Kidney (tissue), 14 donors: Measurements from ENCODE around the gene GABRB1. TPM values are rescaled to one million over a fixed set of nuclear protein-coding genes. Genes with fewer than 3 reads are reported as not detected.

Experiments used
- DNase-seq, 5 donors: peaks; one replicate each; pipeline ENCODE4 v3.0.0-alpha.2; 2013 to 2020
- FAIRE-seq: peaks from 2 replicates; lab custom pipeline; 2012; peaks lifted over from hg19 to GRCh38; lab: Jason Lieb, UNC
- H3K27ac ChIP-seq, 2 donors: one replicate each; pipeline ENCODE4 v1.7.0; 2013; ENCODE audit warnings: low read depth in 2 of 2, low read length in 2 of 2, inconsistent platforms in 1 of 2
- H3K27me3 ChIP-seq: one replicate; pipeline ENCODE4 v1.7.1; 2013; ENCODE audit warnings: low read length, inconsistent platforms; ENCODE audit not compliant: control insufficient read depth, insufficient read depth
- H3K36me3 ChIP-seq, 3 donors: one replicate each; pipeline versions ENCODE4 v1.7.0 to v1.7.1; 2013; ENCODE audit warnings: low read length in 3 of 3, control low read depth in 1 of 3, inconsistent platforms in 1 of 3; ENCODE audit not compliant: insufficient read depth in 3 of 3, control insufficient read depth in 2 of 3
- H3K4me1 ChIP-seq, 3 donors: one replicate each; pipeline versions ENCODE4 v1.7.0 to v1.7.1; 2013; ENCODE audit warnings: low read length in 3 of 3, inconsistent platforms in 1 of 3, low read depth in 1 of 3; ENCODE audit not compliant: control insufficient read depth in 2 of 3, insufficient read depth in 2 of 3
- H3K4me3 ChIP-seq, 3 donors: one replicate each; pipeline versions ENCODE4 v1.7.0 to v1.8.1; 2013; ENCODE audit warnings: low read length in 3 of 3, control low read depth in 1 of 3, inconsistent platforms in 1 of 3
- H3K9ac ChIP-seq, 3 donors: one replicate each; pipeline versions ENCODE4 v1.7.0 to v1.7.1; 2013; ENCODE audit warnings: low read length in 3 of 3, control low read depth in 1 of 3, inconsistent platforms in 1 of 3
- H3K9me3 ChIP-seq, 3 donors: one replicate each; pipeline versions ENCODE4 v1.7.0 to v1.7.1; 2013; ENCODE audit warnings: low read length in 3 of 3, control low read depth in 1 of 3, inconsistent platforms in 1 of 3; ENCODE audit not compliant: control insufficient read depth in 2 of 3, insufficient read depth in 1 of 3
- intact Hi-C: fragments of 100-400 bp; cut with DNase I; formaldehyde crosslinking; loops from one replicate; pipeline ENCODE4 v1.11.1; 2022
- polyA plus RNA-seq: library from polyadenylated mRNA; stranded (reverse); fragments of 350-450 nt; fragmentation: Illumina TruSeq; extraction: RNeasy Lipid Tissue Mini Kit (QIAGEN cat#74804); gene quantifications from one replicate; pipeline ENCODE4 v1.2.3, GENCODE V29; 2014; ENCODE audit warnings: low read depth, low replicate concordance; ENCODE audit not compliant: insufficient read depth
- total RNA-seq: library from RNA; stranded (reverse); fragmentation: NEBNext Ultra II Directional; extraction: Animal tissue kit (Norgen Biotek cat#: 25700); gene quantifications from one replicate; pipeline ENCODE4 v1.2.1, GENCODE V29; 2021
- TF ChIP-seq, protein P1 (sequence below): IDR thresholded peaks from 3 replicates; pipeline ENCODE4 v1.5.1; 2012; ENCODE audit warnings: mild to moderate bottlenecking, moderate library complexity, borderline replicate concordance; ENCODE audit not compliant: insufficient read depth; ENCODE audit errors: extremely low read depth
- donor health status: control.
- donor health status: control.
- donor health status: control.
- donor health status: control.
- donor health status: control.
- donor health status: DM: yes; HTN: yes; CAD: no.
- donor health status: Normal renal cell carcinoma (clear cell type).

GABRB1 gene
- total and polyA plus RNA-seq, 2 donors from 2014 or later, result 0.79 to 0.82 TPM

DNA sequence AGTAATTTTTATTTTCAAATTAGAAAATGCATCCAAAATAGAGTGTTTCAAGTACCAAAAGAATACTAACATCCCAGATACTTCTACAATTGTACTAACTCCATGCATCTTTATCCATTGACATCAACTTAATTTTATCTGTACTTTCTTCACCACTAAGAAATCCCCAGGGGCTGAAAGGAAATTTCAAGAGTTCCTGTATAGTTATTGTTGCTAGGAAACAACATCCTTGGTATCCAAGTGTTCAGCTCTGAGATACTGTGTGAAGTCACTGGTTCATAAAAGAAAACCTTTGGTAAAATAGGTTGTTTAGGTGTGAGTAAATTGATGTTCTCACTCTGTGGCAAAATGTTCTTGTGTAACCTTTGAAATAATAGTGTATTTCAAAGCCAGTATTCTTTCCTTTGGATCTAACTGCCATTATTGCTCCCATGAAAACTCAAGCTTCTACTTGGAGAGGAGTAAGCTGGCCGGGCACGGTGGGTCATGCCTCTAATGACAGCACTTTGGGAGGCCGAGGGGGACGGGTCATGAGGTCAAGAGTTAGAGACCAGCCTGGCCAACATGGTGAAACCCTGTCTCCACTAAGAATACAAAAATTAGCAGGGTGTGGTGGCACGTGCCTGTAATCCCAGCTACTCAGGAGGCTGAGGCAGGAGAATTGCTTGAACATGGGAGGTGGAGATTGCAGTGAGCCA is 359.2 kb downstream of the GABRB1 start:
- intact Hi-C loops, result no loop called here
- H3K27me3 ChIP-seq, result no peaks in the 10 kb centered on the region
- no peaks in the 10 kb centered on the region for H3K36me3 ChIP-seq
- H3K9me3 ChIP-seq, result no peaks in the 10 kb centered on the region
- H3K4me3 ChIP-seq, result no peak overlapping the region
- no peak overlapping the region for H3K27ac ChIP-seq
- TF ChIP-seq, protein P1, sequence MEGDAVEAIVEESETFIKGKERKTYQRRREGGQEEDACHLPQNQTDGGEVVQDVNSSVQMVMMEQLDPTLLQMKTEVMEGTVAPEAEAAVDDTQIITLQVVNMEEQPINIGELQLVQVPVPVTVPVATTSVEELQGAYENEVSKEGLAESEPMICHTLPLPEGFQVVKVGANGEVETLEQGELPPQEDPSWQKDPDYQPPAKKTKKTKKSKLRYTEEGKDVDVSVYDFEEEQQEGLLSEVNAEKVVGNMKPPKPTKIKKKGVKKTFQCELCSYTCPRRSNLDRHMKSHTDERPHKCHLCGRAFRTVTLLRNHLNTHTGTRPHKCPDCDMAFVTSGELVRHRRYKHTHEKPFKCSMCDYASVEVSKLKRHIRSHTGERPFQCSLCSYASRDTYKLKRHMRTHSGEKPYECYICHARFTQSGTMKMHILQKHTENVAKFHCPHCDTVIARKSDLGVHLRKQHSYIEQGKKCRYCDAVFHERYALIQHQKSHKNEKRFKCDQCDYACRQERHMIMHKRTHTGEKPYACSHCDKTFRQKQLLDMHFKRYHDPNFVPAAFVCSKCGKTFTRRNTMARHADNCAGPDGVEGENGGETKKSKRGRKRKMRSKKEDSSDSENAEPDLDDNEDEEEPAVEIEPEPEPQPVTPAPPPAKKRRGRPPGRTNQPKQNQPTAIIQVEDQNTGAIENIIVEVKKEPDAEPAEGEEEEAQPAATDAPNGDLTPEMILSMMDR, result no peak
- DNase-seq (no peak), FAIRE-seq (no peak)
- no peaks in the 10 kb centered on the region for H3K4me1 ChIP-seq
- no peak overlapping the region for H3K9ac ChIP-seq

- Histone ChIP-seq H3K4me3 (no peak overlapping the region), H3K36me3 (no peaks in the 10 kb centered on the region), H3K27me3 (no peaks in the 10 kb centered on the region), H3K9ac (no peak overlapping the region), H3K9me3 (no peaks in the 10 kb centered on the region), H3K27ac (no peak overlapping the region), H3K4me1 (no peaks in the 10 kb centered on the region)
- FAIRE-seq (no peak), DNase-seq (no peak)
- intact Hi-C loops, result no loop called here
- TF ChIP-seq, protein P1, result no peak
These were observed 359.9 kb downstream of the GABRB1 start for GRCh38 chr4:47391256-47391655.

DNA sequence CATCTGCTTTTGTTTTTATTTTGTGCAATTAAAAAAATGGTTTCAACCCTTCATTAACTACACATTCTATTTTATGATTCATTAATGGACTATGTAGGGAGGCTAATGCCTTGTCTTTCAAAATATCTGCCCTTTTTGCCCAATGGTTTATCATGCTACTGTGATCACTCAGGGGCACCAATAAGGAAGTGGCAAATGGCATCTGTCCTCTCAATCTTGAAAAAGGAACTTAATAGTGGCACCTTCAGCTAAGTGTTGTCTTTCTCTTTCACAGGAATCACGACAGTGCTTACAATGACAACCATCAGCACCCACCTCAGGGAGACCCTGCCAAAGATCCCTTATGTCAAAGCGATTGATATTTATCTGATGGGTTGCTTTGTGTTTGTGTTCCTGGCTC is 375.0 kb downstream of the GABRB1 start:
- no peak overlapping the region for H3K27ac ChIP-seq
- intact Hi-C loops, result no loop called here
- no peak for FAIRE-seq
- H3K4me3 ChIP-seq, result no peak overlapping the region
- no peaks in the 10 kb centered on the region for H3K36me3 ChIP-seq
- no peaks in the 10 kb centered on the region for H3K27me3 ChIP-seq
- H3K4me1 ChIP-seq, result no peaks in the 10 kb centered on the region
- no peaks in the 10 kb centered on the region for H3K9me3 ChIP-seq
- no peak for DNase-seq
- no peak overlapping the region for H3K9ac ChIP-seq
- TF ChIP-seq, protein P1, result no peak
